ENCODE data around the gene CHAC2.

- no peak for TF ChIP-seq POLR2A (IDR thresholded peaks at IDR 0.05; ENCODE audit: low read depth, low read length)
- TF ChIP-seq RAD21 (IDR thresholded peaks at IDR 0.05; ENCODE audit: low read length), result no peak
- TF ChIP-seq, protein P1, sequence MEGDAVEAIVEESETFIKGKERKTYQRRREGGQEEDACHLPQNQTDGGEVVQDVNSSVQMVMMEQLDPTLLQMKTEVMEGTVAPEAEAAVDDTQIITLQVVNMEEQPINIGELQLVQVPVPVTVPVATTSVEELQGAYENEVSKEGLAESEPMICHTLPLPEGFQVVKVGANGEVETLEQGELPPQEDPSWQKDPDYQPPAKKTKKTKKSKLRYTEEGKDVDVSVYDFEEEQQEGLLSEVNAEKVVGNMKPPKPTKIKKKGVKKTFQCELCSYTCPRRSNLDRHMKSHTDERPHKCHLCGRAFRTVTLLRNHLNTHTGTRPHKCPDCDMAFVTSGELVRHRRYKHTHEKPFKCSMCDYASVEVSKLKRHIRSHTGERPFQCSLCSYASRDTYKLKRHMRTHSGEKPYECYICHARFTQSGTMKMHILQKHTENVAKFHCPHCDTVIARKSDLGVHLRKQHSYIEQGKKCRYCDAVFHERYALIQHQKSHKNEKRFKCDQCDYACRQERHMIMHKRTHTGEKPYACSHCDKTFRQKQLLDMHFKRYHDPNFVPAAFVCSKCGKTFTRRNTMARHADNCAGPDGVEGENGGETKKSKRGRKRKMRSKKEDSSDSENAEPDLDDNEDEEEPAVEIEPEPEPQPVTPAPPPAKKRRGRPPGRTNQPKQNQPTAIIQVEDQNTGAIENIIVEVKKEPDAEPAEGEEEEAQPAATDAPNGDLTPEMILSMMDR (conservative IDR thresholded peaks at IDR 0.05; ENCODE audit: low read depth, low read length), result no peak
- no peak for TF ChIP-seq MXI1 (IDR thresholded peaks at IDR 0.05; ENCODE audit: borderline replicate concordance, low read depth, low read length)
- TF ChIP-seq, protein P2, sequence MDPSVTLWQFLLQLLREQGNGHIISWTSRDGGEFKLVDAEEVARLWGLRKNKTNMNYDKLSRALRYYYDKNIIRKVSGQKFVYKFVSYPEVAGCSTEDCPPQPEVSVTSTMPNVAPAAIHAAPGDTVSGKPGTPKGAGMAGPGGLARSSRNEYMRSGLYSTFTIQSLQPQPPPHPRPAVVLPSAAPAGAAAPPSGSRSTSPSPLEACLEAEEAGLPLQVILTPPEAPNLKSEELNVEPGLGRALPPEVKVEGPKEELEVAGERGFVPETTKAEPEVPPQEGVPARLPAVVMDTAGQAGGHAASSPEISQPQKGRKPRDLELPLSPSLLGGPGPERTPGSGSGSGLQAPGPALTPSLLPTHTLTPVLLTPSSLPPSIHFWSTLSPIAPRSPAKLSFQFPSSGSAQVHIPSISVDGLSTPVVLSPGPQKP (IDR thresholded peaks at IDR 0.05; ENCODE audit: borderline replicate concordance, low read depth, low read length), result no peak
- TF ChIP-seq, protein P3, sequence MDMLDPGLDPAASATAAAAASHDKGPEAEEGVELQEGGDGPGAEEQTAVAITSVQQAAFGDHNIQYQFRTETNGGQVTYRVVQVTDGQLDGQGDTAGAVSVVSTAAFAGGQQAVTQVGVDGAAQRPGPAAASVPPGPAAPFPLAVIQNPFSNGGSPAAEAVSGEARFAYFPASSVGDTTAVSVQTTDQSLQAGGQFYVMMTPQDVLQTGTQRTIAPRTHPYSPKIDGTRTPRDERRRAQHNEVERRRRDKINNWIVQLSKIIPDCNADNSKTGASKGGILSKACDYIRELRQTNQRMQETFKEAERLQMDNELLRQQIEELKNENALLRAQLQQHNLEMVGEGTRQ (IDR thresholded peaks at IDR 0.05; ENCODE audit: low read depth, low read length), result no peak
- no peak for TF ChIP-seq RCOR1 (IDR thresholded peaks at IDR 0.05; ENCODE audit: insufficient replicate concordance, low read length)
- no peak for TF ChIP-seq FOS (IDR thresholded peaks at IDR 0.05; ENCODE audit: low read depth, low read length)
- TF ChIP-seq RFX5 (IDR thresholded peaks at IDR 0.05; ENCODE audit: low read depth, low read length), result no peak
- TF ChIP-seq MAFK (IDR thresholded peaks at IDR 0.05; ENCODE audit: low read depth, low read length), result no peak
Measured at GRCh38 chr2:53755121-53755520, 12.5 kb upstream of the CHAC2 start.

Data from IMR-90 (cell line).